GM21723 (cell line): ENCODE measurements around the gene SCRN1.

Source experiments
- ATAC-seq: cut with Tn5 transposase; IDR thresholded peaks from one replicate; pipeline ENCODE4 v1.9.1; 2021; ENCODE audit warnings: mild to moderate bottlenecking, moderate library complexity; ENCODE audit not compliant: unreplicated experiment

SCRN1 gene, protein sequence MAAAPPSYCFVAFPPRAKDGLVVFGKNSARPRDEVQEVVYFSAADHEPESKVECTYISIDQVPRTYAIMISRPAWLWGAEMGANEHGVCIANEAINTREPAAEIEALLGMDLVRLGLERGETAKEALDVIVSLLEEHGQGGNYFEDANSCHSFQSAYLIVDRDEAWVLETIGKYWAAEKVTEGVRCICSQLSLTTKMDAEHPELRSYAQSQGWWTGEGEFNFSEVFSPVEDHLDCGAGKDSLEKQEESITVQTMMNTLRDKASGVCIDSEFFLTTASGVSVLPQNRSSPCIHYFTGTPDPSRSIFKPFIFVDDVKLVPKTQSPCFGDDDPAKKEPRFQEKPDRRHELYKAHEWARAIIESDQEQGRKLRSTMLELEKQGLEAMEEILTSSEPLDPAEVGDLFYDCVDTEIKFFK

DNA sequence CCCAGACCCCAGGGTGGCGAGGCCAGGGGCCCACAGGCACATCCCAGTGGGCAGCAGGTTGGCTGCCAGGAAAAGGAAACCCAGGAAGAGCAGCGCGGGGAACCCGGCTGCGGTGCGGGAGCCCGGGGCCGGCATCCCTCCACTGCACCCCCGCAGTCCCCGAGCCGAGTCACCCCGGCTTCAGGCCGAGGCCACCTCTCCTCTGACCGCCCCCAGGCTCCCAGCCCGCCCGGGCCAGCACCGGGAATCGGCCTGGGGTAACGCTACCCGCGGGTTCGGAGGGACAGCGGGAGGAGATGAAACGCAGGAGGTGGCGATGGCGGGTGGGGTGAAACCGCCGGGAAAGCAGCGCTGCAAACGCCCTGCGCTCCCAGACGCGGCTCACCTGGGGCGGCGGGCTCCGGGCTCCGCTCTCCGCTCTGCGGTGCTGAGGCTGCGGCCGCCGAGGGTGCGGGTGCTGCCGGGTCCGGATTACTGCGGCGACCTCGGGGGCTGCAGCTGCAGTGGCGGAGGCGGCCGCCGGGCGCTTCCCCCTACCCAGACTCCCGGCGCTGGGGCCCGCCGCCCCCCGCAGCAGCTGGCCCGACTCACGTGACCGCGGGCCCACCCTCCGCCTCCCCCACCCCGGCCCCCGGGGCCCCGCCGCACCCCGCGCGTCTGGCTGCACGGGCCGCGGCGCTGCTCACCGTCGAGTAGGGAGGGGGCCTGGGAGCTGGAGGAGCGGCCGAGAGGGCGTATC is at the start of gene SCRN1:
SCRN1 (minus strand) TSS at position 545 of the 739 bp plus-strand sequence. CDS start 20,734 bp downstream, outside the sequence.
- ATAC-seq: peak; percentile 37

DNA sequence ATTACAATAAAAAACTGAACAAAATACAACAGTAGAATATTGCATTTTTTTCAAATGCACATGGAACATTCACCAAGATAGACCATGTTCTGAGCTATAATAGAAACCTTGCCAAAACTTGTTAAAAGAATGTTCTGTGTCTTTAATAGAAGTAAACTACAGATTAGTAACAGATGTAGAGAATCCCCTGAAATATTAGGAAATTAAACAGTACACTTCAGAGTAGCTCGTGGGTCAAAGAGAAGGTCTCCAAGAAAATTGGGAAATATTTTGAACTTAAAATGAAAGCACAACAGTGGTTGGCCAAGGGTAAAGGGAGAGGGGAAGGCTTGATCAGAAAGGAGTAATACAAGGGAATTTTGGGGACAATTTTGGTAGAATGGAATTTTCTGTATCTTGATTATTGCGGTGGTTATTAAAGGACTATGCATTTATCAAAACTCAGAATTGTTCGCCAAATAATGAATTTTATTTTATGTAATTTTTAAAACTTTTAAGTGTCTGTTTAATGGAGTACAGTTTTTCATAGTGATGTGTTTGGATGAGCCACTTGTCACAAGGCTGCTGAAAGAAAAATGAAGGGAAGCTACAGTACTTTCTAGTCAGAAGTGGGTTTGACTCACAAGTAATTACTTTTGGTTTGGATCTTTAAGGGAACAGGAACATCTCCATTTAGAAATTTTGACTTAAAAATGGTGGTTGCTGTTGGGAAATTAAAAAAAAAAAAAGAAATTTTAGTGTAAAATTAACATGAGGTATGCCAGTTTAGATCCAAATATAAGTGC is 48.8 kb upstream of the SCRN1 start:
- no peak for ATAC-seq

DNA sequence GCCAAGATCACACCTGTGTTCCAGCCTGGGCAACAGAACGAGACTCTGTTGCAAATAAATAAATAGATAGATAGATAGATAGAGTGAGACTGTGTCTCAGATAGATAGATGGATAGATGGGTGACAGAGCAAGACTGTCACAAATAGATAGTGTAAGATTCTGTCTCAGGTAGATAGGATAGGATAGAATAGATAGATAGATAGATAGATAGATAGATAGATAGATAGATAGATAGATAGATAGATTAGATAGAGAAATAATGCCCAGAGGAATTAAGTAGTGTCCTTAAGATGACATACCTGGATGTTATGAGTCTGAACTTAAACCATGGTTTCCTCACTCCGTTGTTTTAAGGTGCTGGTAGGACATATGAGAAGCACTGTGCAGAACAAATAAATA is 46.6 kb upstream of the SCRN1 start:
- ATAC-seq: no peak

DNA sequence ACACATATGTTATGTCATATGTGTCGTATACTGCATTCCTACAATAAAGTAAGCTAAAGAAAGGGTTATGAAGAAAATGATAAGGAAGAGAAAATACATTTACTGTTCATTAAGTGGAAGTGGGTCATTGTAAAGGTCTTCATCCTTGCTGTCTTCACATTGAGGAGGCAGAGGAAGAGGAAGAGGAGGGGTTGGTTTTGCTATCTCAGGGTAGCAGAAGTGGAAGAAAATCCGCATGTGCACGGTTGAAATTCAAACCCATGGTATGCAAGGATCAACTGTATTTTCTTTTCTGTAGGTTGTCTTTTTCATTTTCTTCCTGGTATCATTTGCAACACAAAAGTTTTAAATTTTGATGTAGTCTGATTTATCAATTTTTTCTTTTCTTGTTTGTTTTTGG is 44.9 kb upstream of the SCRN1 start:
- no peak for ATAC-seq

DNA sequence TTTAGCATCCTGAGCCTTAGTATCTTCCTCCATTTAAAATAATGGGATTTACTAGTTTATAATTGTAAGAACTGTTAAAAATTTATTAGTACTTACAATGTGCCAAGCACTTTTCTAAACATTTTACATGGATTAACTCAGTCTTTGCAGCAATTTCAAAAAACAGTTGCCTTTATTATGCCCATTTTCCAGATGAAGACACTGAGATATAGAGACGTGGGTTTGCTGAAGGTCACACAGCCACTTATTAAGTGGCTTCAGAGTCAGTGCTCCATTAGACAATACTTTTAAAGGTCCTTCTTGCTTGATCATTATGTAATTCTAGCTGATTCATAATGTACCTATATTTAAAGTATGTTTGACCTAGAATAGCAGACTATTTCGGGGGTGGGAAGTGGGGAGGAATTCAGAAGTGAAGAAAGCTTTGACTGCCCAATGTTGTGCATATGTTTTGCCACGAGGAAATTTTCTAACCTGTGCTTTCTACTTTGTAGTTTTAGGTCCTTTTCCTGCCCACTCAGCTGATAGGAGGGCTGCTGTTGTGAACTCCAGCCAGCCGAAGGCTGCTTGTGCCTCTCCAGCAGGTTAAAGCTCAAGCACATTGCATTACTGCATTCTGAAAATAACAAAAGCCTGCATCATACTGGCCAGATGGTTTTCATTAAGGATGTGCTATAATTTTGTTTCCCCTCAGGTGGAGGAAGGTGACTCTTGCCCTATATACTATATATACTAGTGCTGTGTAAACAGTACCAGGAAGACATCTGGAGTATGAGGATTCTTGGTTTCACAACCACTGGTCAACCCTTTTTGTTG is 42.9 kb upstream of the SCRN1 start:
- ATAC-seq: no peak

DNA sequence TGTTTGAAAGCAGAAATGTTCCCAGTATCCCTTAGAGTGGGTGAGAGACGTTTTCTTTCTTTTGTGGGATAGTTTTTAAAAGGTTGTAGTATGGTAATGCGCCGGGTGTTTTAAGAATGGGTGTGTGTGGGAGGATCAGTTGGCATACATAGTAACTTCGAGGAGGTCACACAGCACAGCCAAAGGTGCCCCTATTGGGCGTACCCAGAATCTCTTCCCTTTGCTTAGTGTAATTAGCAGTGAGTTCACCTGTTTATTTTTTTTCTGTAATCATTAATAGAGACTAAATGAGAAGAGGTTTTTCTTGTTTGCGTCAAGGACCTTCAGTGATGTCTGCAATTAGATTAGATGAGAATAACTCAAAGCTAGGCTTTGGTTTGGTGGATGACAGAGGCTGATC is 40.1 kb upstream of the SCRN1 start:
- ATAC-seq: no peak

DNA sequence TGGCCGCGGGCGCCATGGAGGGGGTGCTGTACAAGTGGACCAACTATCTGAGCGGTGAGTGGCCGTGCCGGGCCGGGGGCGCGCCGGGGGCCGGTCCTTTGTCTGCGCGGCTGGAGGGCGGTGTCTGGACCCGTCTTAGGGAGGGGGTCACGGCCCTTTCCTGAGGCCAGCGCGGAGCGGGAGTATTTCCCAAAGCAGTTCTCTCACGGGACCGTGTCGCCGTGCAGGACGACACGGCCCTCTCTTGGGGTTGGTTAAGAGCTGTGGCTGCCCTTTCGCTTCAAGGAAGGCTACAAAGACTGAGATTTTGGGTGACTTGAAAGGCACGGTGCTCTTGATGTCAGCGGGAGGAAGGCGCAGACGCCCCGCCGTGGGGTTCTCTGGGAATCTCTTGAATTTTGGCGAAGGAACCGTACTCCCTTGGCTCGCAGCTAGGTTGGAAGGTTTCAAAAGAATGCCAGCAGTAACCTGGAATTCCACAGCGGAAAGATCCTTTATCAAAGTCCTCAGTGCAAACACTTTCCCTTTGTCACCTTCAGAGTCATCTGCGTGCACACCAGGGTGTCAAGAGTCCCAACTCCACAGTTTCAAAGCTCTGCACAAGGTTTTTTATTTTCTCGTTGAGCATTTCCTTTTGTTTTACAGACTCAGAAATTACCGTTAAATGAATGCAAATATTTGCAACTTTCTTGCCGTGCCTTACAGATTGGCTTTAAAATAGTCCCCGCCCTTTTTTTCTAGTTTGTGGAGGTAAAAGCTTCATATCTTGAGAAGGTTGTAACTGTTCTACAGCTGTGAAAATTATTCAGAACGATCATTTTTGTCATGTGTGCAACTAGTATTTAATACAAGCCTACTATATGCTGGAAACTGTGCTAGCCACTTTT is 39.4 kb upstream of the SCRN1 start:
- peak; percentile 21 for ATAC-seq

DNA sequence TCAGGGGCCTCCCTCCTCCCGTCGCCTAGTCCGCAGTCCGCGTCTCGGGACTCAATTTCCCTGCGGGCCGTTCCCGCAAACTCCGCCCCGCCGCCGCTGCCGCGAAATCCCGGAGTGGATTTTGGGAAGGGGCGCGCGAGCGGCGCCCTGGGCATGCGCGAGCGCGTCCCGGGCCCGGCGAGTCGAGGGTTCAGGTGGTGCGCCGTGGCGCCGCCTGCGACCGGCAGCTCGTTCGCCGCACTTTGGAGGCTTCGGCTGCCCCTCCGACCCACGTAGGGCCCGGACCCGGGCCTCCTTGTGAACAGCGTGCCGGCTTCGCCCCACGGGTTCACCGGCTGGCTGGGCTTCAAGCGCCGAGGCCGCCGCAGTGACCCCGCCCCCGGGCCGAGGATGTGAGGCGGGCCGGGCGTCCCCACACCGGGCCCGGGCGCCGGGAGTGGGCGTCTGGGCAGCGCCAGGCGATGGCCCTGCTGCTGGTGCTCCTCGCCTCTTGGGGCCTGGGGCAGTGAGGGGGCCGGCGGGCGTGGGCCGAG is 38.7 kb upstream of the SCRN1 start, which contains the start of gene PLEKHA8:
PLEKHA8 (plus strand) TSS at position 197 of the 533 bp plus-strand sequence. CDS start 351 bp downstream, outside the sequence.
- ATAC-seq: peak; percentile 53

DNA sequence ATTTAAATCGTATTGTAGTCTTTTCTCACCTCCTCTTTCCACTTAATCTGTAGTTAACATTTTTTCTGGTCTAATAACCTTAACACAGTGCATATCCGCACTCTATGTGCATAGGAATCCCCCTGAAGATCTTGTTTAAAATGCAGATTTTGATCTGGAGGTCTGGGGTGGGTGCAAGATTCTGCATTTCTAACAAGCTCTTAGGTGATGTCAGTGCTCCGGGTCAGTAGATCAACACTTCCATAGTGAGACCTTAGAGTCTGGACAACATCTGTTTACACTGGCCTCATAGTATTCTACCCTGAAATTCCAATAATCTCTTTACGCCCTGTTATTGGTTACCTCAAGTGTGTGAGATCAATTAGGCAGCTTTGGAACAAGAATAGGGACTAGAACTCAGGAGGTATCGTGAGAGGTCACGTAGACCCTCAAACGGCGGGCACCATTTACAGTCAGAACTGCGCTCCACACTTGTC is 38.2 kb upstream of the SCRN1 start:
- peak; percentile 4 for ATAC-seq

DNA sequence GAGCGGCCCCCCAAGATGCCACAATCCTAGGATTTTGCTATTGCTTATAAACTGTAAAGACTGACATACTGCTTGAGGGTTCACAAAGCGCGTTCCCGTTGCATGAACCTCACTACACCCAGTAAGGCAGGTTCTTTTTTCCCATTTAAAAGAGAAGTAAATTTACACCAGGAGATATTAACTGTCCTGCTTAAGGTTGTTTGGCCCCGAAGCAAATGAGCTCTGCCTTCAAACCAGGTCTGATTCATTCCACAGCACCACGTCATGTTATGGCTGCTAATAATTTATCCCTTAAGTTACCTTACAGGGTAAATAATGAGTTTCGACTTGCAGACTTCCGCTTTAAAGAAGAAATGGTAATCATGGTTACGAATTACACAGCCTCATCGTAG is 37.5 kb upstream of the SCRN1 start:
- ATAC-seq: peak; percentile 20

DNA sequence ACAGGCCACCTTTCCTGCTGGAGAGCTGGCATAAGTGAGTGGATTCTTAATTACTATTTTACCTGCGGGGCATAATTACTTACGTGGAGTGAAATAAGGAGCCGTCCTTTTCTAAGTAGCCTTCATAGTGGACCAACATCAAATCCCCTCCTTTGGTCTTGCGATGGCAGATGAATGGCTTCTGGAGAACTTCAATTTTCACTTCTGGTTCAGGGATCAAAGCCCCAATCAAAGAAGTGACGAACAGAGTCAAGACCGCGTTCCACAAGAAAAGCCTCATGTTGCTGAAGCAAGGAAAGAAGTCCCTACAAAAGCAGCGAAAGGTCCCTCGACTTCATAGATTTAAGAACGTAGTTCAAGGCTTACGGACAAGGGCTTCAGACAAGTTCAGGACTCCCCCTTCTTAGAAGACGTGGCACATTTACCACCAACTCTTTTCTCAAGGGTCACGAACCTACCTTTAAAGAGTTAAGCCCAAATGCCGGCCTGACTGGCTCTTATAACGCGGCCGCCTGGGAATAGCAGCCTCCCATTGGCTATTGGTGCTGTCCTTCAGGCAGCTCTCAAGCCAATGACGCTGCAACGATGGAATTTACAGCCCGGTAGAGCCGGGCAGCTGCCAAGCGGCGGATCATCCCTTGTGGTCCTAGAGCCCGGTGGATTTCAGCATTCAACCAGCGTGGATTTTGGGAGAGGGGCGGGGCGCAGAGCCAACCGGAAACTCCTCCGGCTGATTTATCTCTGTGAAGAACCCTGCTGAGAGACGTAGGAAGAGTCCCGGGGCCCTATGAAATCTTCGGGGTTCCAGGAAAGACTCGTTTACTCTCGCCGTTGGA is 36.8 kb upstream of the SCRN1 start, which contains the start of gene FKBP14:
FKBP14 (minus strand) TSS at position 474 of the 836 bp plus-strand sequence; CDS start at position 280, 194 bp downstream.
- peak; percentile 77 for ATAC-seq

DNA sequence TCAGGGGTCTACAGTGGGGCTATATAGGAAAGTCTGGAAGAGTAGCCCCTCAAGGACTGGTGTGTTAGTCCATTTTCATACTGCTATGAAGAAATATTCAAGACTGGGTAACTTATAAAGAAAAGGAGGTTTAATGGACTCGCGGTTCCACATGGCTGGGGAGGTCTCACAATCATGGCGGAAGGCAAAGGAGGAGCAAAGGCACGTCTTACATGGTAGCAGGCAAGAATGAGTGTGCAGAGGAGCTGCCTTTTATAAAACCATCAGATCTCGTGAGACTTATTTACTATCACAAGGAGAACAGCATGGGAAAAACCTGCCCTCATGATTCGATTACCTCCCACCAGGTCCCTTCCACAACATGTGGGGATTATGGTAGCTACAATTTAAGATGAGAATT is 33.9 kb upstream of the SCRN1 start:
- ATAC-seq: no peak

DNA sequence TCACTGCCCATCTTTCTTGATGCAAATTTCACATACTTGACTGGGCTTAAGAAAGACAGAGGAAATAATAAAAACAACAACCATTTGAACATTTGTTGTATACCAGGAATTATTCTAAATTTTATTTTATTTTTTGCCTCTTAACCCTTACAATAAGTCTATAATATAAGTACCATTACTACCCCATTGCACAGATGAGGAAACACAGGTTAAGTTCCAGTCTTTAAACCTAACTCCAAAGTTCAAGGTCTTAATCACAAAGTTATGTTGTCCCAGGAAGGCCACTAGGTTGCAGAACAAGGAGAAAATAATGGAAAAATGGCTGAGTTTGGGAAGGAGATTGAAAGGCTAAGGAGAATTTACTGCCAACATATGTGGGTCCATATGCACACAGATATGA is 33.4 kb upstream of the SCRN1 start:
- no peak for ATAC-seq

DNA sequence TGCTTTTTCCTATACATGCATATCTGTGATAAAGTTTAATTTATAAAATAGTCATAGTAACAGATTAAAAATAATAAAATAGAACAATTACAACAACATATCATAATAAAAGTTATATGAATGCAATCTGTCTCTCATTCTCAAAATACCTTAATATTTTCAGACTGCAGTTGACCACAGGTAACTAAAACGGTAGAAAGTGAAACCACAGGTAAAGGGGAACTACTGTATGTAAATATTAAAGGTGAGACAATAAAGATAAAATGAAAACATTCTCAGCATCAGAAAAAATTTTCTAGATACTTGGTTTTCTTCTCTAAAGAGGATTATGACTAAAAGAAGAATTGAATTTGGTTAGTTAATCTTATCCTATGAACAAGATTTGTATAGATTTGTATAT is 30.9 kb upstream of the SCRN1 start:
- no peak for ATAC-seq

DNA sequence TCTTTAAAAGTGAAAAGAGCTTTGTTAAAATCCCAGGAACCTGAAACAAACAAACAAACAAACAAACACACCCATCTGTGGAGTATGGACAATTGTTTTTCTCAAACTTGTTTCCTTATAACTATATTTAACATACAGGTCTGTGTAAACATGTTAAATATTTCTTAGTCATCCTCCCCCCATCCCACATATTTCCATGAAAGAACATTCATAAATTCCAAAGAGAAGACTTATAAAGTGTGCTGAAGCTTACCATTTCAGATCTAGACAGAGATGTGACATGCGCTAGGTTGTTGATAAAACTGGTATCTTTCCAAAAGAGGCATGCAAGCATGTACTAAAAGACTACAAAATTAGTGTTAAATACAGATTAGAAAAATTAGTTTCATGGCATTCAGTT is 30.4 kb upstream of the SCRN1 start:
- no peak for ATAC-seq

DNA sequence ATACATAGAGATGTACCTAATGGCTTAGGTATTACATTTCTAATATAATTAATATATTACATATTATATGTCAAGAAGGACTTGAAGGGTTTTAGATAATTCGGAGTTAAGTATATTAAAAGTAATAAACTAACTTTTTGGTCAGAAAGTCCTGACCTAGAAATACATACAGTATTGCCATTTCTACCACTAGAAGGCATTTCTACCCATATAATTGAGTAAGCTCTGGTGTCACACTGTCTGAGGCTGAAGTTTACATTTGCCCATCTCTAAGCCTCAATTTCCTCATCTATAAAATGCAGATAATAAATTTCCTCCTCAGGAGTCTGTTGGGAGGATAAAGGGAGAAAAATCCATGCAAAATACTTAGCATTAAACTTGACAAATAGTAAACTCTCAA is 29.8 kb upstream of the SCRN1 start:
- no peak for ATAC-seq

DNA sequence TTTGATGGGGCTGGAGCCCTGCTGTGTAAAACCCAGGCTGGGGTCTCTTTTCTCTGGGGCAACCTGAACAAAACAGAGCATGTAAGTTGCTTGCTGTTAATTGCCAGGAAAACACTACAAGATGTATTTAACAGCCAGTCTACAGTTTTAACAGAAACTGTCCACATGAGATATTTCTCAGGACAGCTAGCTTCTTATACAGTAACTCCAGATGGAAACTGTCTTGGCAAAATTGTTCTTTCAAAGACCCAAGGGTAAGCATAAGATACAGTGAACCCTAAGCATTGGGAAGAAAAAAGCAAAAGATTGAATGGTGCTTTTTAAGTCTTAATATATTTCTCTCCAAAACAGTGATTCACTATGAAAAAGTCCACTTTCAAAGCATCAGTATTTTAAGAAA is 28.9 kb upstream of the SCRN1 start:
- ATAC-seq: no peak

DNA sequence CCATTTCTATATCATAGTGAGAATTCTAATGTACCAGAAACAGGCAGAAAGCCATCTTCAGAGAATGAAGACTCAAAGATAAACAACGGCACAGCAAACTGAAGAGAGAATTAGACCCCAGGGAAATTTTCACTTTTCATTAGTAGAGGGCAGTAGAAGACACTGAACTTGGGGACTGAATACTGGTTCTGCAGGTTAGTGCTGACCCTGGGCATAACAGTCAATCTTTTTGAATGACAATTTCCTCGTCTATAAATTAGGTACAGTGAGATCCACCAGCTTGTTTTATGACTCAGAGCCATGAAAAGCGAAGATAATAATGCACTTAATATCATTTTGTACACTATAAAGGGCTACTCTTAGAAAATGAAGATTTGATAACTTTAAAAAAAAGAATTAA is 23.2 kb upstream of the SCRN1 start:
- ATAC-seq: no peak
